H1 (cell line): Measurements from ENCODE around the gene SUV39H2. TPM values are rescaled to one million over a fixed set of nuclear protein-coding genes. Genes with fewer than 3 reads are reported as not detected.

Experiments used
- CTCF ChIA-PET: fragments of 300-600 bp; sonication (Branson Sonifier 250); formaldehyde crosslinking; loops from one replicate; lab custom pipeline; 2021; ENCODE audit not compliant: partially characterized antibody; lab: Charles Lee
- POLR2A ChIA-PET: fragments of 300-600 bp; sonication (Branson Sonifier 250); formaldehyde crosslinking; loops from one replicate; lab custom pipeline; 2021; ENCODE audit warnings: inconsistent platforms; ENCODE audit not compliant: partially characterized antibody; lab: Charles Lee
- DNase-seq, 2 experiments: peaks; one replicate each; pipeline versions ENCODE4 v3.0.0 to v3.0.0-alpha.2; 2010 to 2022; ENCODE audit warnings: low spot score in 2 of 2, low read depth in 1 of 2, mixed read lengths in 1 of 2
- FAIRE-seq: peaks from 2 replicates; lab custom pipeline; 2011; peaks lifted over from hg19 to GRCh38; lab: Jason Lieb, UNC
- H2AFZ ChIP-seq: 2 replicates; pipeline ENCODE4 v1.8.1; 2012; ENCODE audit warnings: low read length, inconsistent platforms
- H2AK5ac ChIP-seq: 2 replicates; pipeline ENCODE4 v1.6.1; 2013; ENCODE audit warnings: low read depth, low read length
- H2BK120ac ChIP-seq: replicated peaks from 2 replicates; pipeline ENCODE3; 2013; ENCODE audit warnings: low read depth, low read length, inconsistent platforms
- H2BK12ac ChIP-seq: 2 replicates; pipeline ENCODE4 v1.6.1; 2013; ENCODE audit warnings: low read depth, low read length
- H2BK15ac ChIP-seq: 2 replicates; pipeline ENCODE4 v1.6.1; 2013; ENCODE audit warnings: low read length
- H2BK20ac ChIP-seq: 2 replicates; pipeline ENCODE4 v1.6.1; 2013; ENCODE audit warnings: low read length
- H2BK5ac ChIP-seq: 2 replicates; pipeline ENCODE4 v1.6.1; 2013; ENCODE audit warnings: low read depth, low read length
- H3K14ac ChIP-seq: 2 replicates; pipeline ENCODE4 v1.6.1; 2013; ENCODE audit warnings: inconsistent platforms; ENCODE audit not compliant: insufficient read length
- H3K18ac ChIP-seq: 2 replicates; pipeline ENCODE4 v1.6.1; 2013; ENCODE audit warnings: low read length; ENCODE audit errors: extremely low read depth
- H3K23ac ChIP-seq: 2 replicates; pipeline ENCODE4 v1.6.1; 2013; ENCODE audit warnings: inconsistent platforms; ENCODE audit not compliant: insufficient read length
- H3K23me2 ChIP-seq: 2 replicates; pipeline ENCODE4 v1.6.1; 2013; ENCODE audit warnings: low read depth, low read length
- H3K27ac ChIP-seq: 2 replicates; pipeline ENCODE4 v1.6.1; 2011; ENCODE audit warnings: low read depth, low read length, inconsistent platforms
- H3K27me3 ChIP-seq, 4 experiments: replicated peaks in 1 of 4; 1 replicate in 1 of 4; 2 replicates in 3 of 4; pipeline versions ENCODE4 v1.6.1 to v1.8.1; 2011 to 2013; ENCODE audit warnings: low read length in 3 of 4, mild to moderate bottlenecking in 3 of 4, inconsistent platforms in 2 of 4, mixed read lengths in 2 of 4, moderate library complexity in 1 of 4; ENCODE audit not compliant: control insufficient read depth in 3 of 4, insufficient read depth in 3 of 4; ENCODE audit errors: extremely low read depth in 1 of 4
- H3K36me3 ChIP-seq, 4 experiments: 2 replicates each; pipeline versions ENCODE4 v1.6.1 to v1.8.1; 2011 to 2013; ENCODE audit warnings: mild to moderate bottlenecking in 4 of 4, low read length in 3 of 4, moderate library complexity in 2 of 4, control low read depth in 1 of 4, inconsistent platforms in 1 of 4; ENCODE audit not compliant: insufficient read depth in 4 of 4, control insufficient read depth in 2 of 4
- H3K4ac ChIP-seq: replicated peaks from 2 replicates; pipeline ENCODE3; 2013; ENCODE audit warnings: low read length, low read depth, mixed read lengths, inconsistent platforms; ENCODE audit not compliant: insufficient read length
- H3K4me1 ChIP-seq, 4 experiments: replicated peaks in 1 of 4; 1 replicate in 1 of 4; 2 replicates in 3 of 4; pipeline versions ENCODE4 v1.6.1 to v1.8.1; 2011 to 2013; ENCODE audit warnings: low read length in 3 of 4, inconsistent platforms in 2 of 4, mixed read lengths in 1 of 4; ENCODE audit not compliant: insufficient read depth in 4 of 4, control insufficient read depth in 3 of 4
- H3K4me2 ChIP-seq, 2 experiments: 2 replicates each; pipeline versions ENCODE4 v1.6.1 to v1.8.1; 2011 to 2013; ENCODE audit warnings: low read depth in 2 of 2, low read length in 2 of 2, control low read depth in 1 of 2, inconsistent platforms in 1 of 2, mild to moderate bottlenecking in 1 of 2; ENCODE audit not compliant: insufficient read depth in 1 of 2
- H3K4me3 ChIP-seq, 4 experiments: fragments of 200-600, 300-600 bp in 1 of 4; sonication (generic), shearing (Covaris generic), sonication (Bioruptor Twin) in 1 of 4; 2 replicates each; pipeline versions ENCODE4 v1.5.1 to v1.8.1; 2011 to 2016; ENCODE audit warnings: low read length in 4 of 4, low read depth in 3 of 4, control low read depth in 2 of 4, inconsistent platforms in 2 of 4, mild to moderate bottlenecking in 2 of 4, mixed read lengths in 1 of 4, moderate library complexity in 1 of 4; ENCODE audit not compliant: insufficient read depth in 2 of 4; ENCODE audit errors: extremely low read depth in 1 of 4
- H3K56ac ChIP-seq: replicated peaks from 2 replicates; pipeline ENCODE3; 2013; ENCODE audit warnings: low read depth, mild to moderate bottlenecking, mixed read lengths, low read length, inconsistent platforms; ENCODE audit not compliant: insufficient read length
- H3K79me1 ChIP-seq: 2 replicates; pipeline ENCODE4 v1.6.1; 2013; ENCODE audit warnings: low read depth, low read length, control low read depth
- H3K79me2 ChIP-seq, 2 experiments: 2 replicates each; pipeline versions ENCODE4 v1.6.1 to v1.8.1; 2012 to 2013; ENCODE audit warnings: low read length in 2 of 2, mild to moderate bottlenecking in 2 of 2, inconsistent platforms in 1 of 2; ENCODE audit not compliant: insufficient read depth in 2 of 2, control insufficient read depth in 1 of 2
- H3K9ac ChIP-seq, 4 experiments: replicated peaks in 1 of 4; 1 replicate in 1 of 4; 2 replicates in 3 of 4; pipeline versions ENCODE4 v1.6.1 to v1.8.1; 2011 to 2013; ENCODE audit warnings: low read depth in 3 of 4, low read length in 3 of 4, control low read depth in 2 of 4, mild to moderate bottlenecking in 2 of 4, moderate library complexity in 2 of 4, inconsistent platforms in 1 of 4; ENCODE audit errors: extremely low read depth in 1 of 4
- H3K9me3 ChIP-seq, 2 experiments: 2 replicates each; pipeline versions ENCODE4 v1.6.1 to v1.8.1; 2012 to 2013; ENCODE audit warnings: mild to moderate bottlenecking in 2 of 2, moderate library complexity in 2 of 2, control low read depth in 1 of 2, inconsistent platforms in 1 of 2, low read depth in 1 of 2, low read length in 1 of 2, mixed read lengths in 1 of 2; ENCODE audit not compliant: insufficient read depth in 2 of 2
- H4K20me1 ChIP-seq, 2 experiments: replicated peaks in 1 of 2; 2 replicates each; pipeline versions ENCODE3 to v1.8.1; 2011 to 2013; ENCODE audit warnings: inconsistent platforms in 2 of 2, low read length in 2 of 2, mild to moderate bottlenecking in 1 of 2; ENCODE audit not compliant: insufficient read depth in 2 of 2, control insufficient read depth in 1 of 2
- H4K5ac ChIP-seq: 2 replicates; pipeline ENCODE4 v1.6.1; 2013; ENCODE audit warnings: low read length, low read depth, mixed read lengths, inconsistent platforms; ENCODE audit not compliant: insufficient read length
- H4K8ac ChIP-seq: 2 replicates; pipeline ENCODE4 v1.8.0; 2013; ENCODE audit warnings: mild to moderate bottlenecking, moderate library complexity, low read length, inconsistent platforms; ENCODE audit not compliant: insufficient read depth; ENCODE audit errors: extremely low read depth
- H4K91ac ChIP-seq: replicated peaks from 2 replicates; pipeline ENCODE3; 2013; ENCODE audit warnings: low read length, mixed read lengths, inconsistent platforms; ENCODE audit not compliant: insufficient read length
- BACH1 ChIP-seq: IDR thresholded peaks from 2 replicates; pipeline ENCODE4 v1.6.1; 2012; ENCODE audit warnings: low read length, improper control_type of control experiment
- CHD2 ChIP-seq: IDR thresholded peaks from 2 replicates; pipeline ENCODE4 v1.6.1; 2012; ENCODE audit warnings: low read length, improper control_type of control experiment
- EZH2 ChIP-seq: fragments of 200-600 bp; sonication (generic); IDR thresholded peaks from 2 replicates; pipeline ENCODE4 v1.7.1; 2012; ENCODE audit warnings: low read depth, mild to moderate bottlenecking, moderate library complexity, low read length, inconsistent platforms; ENCODE audit not compliant: severe bottlenecking
- NANOG ChIP-seq: IDR thresholded peaks from 2 replicates; pipeline ENCODE4 v1.6.1; 2011; ENCODE audit warnings: low read length, low read depth, mild to moderate bottlenecking, inconsistent platforms; ENCODE audit not compliant: insufficient read depth, poor library complexity, severe bottlenecking
- SIN3A ChIP-seq, 2 experiments: IDR thresholded peaks in 1 of 2; conservative IDR thresholded peaks in 1 of 2; 2 replicates each; pipeline ENCODE4 v1.6.1; 2011 to 2012; ENCODE audit warnings: low read length in 2 of 2, improper control_type of control experiment in 1 of 2, low read depth in 1 of 2, mild to moderate bottlenecking in 1 of 2
- SP1 ChIP-seq: IDR thresholded peaks from 2 replicates; pipeline ENCODE4 v1.6.1; 2011; ENCODE audit warnings: low read depth, low read length
- TCF12 ChIP-seq: IDR thresholded peaks from 2 replicates; pipeline ENCODE4 v1.6.1; 2011; ENCODE audit warnings: low read depth, mild to moderate bottlenecking, low read length
- TEAD4 ChIP-seq: IDR thresholded peaks from 2 replicates; pipeline ENCODE4 v1.6.1; 2012; ENCODE audit warnings: low read depth, low read length, inconsistent platforms, mixed read lengths
- WGBS, 2 experiments: shearing (Covaris generic) in 1 of 2; methylation state at CpG; one replicate each; pipeline versions ENCODE4 v1.1.6 to v1.1.7; 2013 to 2015; ENCODE audit warnings: low lambda C conversion rate in 2 of 2, mixed read lengths in 2 of 2, inconsistent platforms in 1 of 2, low coverage in 1 of 2, missing lambda C conversion rate in 1 of 2; ENCODE audit not compliant: insufficient replicate concordance in 2 of 2, insufficient coverage in 1 of 2, insufficient read length in 1 of 2; ENCODE audit errors: extremely low coverage in 1 of 2, missing lambda C conversion rate in 1 of 2; 5-methylcytosine and 5-hydroxymethylcytosine counted together
- polyA plus RNA-seq, 7 experiments: library from polyadenylated mRNA; depleted of rRNA in 3 of 7; stranded (reverse) in 5 of 7; unstranded in 2 of 7; fragments of >200 nt in 5 of 7; fragments of 200-250 nt in 2 of 7; gene quantifications; 1 replicate in 5 of 7; 2 replicates in 1 of 7; 4 replicates in 1 of 7; pipeline versions ENCODE4 v1.2.1 to v1.2.3, GENCODE V29; 2011 to 2013; ENCODE audit warnings: missing spikeins in 2 of 7, mixed read lengths in 2 of 7
- total RNA-seq: library from RNA; stranded (reverse); fragmentation: NEBNext Ultra II Directional; extraction: Animal tissue kit (Norgen Biotek cat#: 25700); gene quantifications from 2 replicates; pipeline ENCODE4 v1.2.1, GENCODE V29; 2021

The SUV39H2 gene
- total and polyA plus RNA-seq, 2 of the 8 experiments (the other 6 are each of a cell fraction or from before 2014, with no cell fraction given): 19.4 to 62.3 TPM

DNA sequence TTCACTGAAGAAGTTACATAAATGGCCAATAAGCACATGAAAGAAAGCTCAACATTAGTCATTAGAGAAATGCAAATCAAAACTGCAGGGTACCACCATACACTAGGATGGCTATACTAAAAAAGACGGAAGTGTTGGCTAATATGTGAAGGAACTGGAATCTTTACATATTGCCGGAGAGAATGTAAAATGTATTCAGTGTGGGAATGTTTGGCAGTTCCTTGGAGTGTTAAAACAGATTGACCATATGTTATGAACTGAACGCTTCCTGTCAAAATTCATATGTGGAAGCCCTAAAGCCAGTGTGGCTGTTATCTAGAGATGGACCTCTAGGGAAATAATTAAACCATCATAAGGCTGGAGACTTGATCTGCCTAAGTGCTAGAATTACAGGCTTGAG is 33.1 kb downstream of the SUV39H2 start:
- CTCF ChIA-PET: no interaction called here
- Histone ChIP-seq H3K36me3 (peaks cover 0 to 51% (median 26%) of the 10 kb centered on the region in 4 experiments; a peak in 7 of 8 replicates), H3K18ac (no peak overlapping the region)

More for the DNA sequence above, 33.1 kb downstream of the SUV39H2 start:
- Histone ChIP-seq H2BK15ac (no peak overlapping the region), H3K27me3 (no peaks in the 10 kb centered on the region), H3K56ac (no peak overlapping the region), H4K5ac (no peak overlapping the region), H3K27ac (no peak overlapping the region), H4K20me1 (no peaks in the 10 kb centered on the region), H3K9me3 (peaks cover 2 to 5% of the 10 kb centered on the region in 2 experiments; a peak in 2 of 4 replicates), H2BK20ac (no peak overlapping the region), H2AFZ (no peak overlapping the region), H4K8ac (no peak overlapping the region), H2BK5ac (no peak overlapping the region), H3K79me2 (no peaks in the 10 kb centered on the region), H3K14ac (no peak overlapping the region), H3K4ac (no peak overlapping the region), H3K79me1 (no peaks in the 10 kb centered on the region), H3K4me2 (no peak overlapping the region), H2BK12ac (no peak overlapping the region), H3K4me1 (no peaks in the 10 kb centered on the region), H2BK120ac (no peak overlapping the region), H3K4me3 (no peak overlapping the region), H4K91ac (no peak overlapping the region), H3K23me2 (no peaks in the 10 kb centered on the region), H3K9ac (no peak overlapping the region), H3K23ac (no peak overlapping the region), H2AK5ac (no peak overlapping the region)
- POLR2A ChIA-PET: interaction anchor here (1.5 kb wide), 1 partner anchor 41 kb away, joined by 6 read pairs; the partner anchor contains the start of gene DCLRE1C
- 93% methylated on average over 3 of the region's 3 CpGs; no CpG with 5 or more reads in 1 of the 2 experiments for WGBS, 2 experiments
- FAIRE-seq: no peak
- DNase-seq: no peak
- TF ChIP-seq CHD2 (no peak), NANOG (no peak), BACH1 (no peak), TEAD4 (no peak), SP1 (no peak), SIN3A (conservative IDR thresholded peaks at IDR 0.05 in 1 of 2, IDR thresholded peaks at IDR 0.05 in 1 of 2; ENCODE audit: low read depth in 1 of 2, low read length in 2 of 2) (no peak), EZH2 (no peak), TCF12 (no peak)
